A673 (cell line): ENCODE measurements around the gene PARP6. TPM values are rescaled to one million over a fixed set of nuclear protein-coding genes. Genes with fewer than 3 reads are reported as not detected.

Experiments
- BruUV-seq: library from RNA; stranded (reverse); fragments of 400-500 nt; replicated peaks from 2 replicates; lab custom pipeline; 2021; lab: Mats Ljungman, UMichigan
- CTCF ChIA-PET: fragments of 300-600 bp; sonication (Branson Sonifier 250); formaldehyde crosslinking; loops from one replicate; lab custom pipeline; 2022; ENCODE audit warnings: antibody characterized with exemption; lab: Charles Lee
- POLR2A ChIA-PET: fragments of 300-600 bp; sonication (Branson Sonifier 250); formaldehyde crosslinking; loops from one replicate; lab custom pipeline; 2022; ENCODE audit warnings: antibody characterized with exemption; ENCODE audit not compliant: low non-redundant PET; lab: Charles Lee
- DNase-seq: peaks from one replicate; pipeline ENCODE4 v3.0.0-alpha.2; 2015; ENCODE audit warnings: low spot score
- H3K27ac ChIP-seq: fragments of 200-600 bp; sonication (generic); 2 replicates; pipeline ENCODE4 v1.5.1; 2016; ENCODE audit warnings: mixed run types, low read depth, mild to moderate bottlenecking, mixed read lengths, antibody characterized with exemption, low read length; ENCODE audit not compliant: poor library complexity, severe bottlenecking
- H3K27me3 ChIP-seq: fragments of 200-600 bp; sonication (generic); replicated peaks from 2 replicates; pipeline ENCODE4 v1.6.1; 2017; ENCODE audit warnings: mixed run types, low read depth, mild to moderate bottlenecking, mixed read lengths, antibody characterized with exemption, low read length; ENCODE audit not compliant: insufficient read depth, poor library complexity
- H3K36me3 ChIP-seq: fragments of 200-600 bp; sonication (generic); 2 replicates; pipeline ENCODE4 v1.6.1; 2016; ENCODE audit warnings: mixed run types, mild to moderate bottlenecking, mixed read lengths, antibody characterized with exemption, low read length; ENCODE audit not compliant: insufficient read depth, poor library complexity, severe bottlenecking
- H3K4me1 ChIP-seq: fragments of 200-600 bp; sonication (generic); 2 replicates; pipeline ENCODE4 v1.6.1; 2017; ENCODE audit warnings: mixed run types, mild to moderate bottlenecking, mixed read lengths, antibody characterized with exemption, low read length; ENCODE audit not compliant: insufficient read depth, poor library complexity, severe bottlenecking
- H3K4me3 ChIP-seq: fragments of 200-600 bp; sonication (generic); 2 replicates; pipeline ENCODE4 v1.5.1; 2016; ENCODE audit warnings: low read depth, mixed run types, mild to moderate bottlenecking, mixed read lengths, low read length; ENCODE audit not compliant: poor library complexity, severe bottlenecking
- H3K9me3 ChIP-seq: fragments of 200-600 bp; sonication (generic); 2 replicates; pipeline ENCODE4 v1.6.1; 2016; ENCODE audit warnings: mixed run types, low read depth, mild to moderate bottlenecking, mixed read lengths, antibody characterized with exemption, low read length; ENCODE audit not compliant: poor library complexity, severe bottlenecking
- EZH2 ChIP-seq: fragments of 200-600 bp; sonication (generic); IDR thresholded peaks from 2 replicates; pipeline ENCODE4 v1.6.1; 2017; ENCODE audit warnings: borderline replicate concordance, low read depth, mild to moderate bottlenecking, mixed read lengths, antibody characterized with exemption, low read length; ENCODE audit not compliant: poor library complexity, severe bottlenecking
- intact Hi-C: fragments of 100-400 bp; cut with micrococcal nuclease; formaldehyde crosslinking; loops from one replicate; pipeline ENCODE4 v1.10.0; 2022; ENCODE audit not compliant: unreplicated experiment
- total RNA-seq: library from RNA; stranded (reverse); gene quantifications from 2 replicates; pipeline ENCODE4 v1.2.3, GENCODE V29; 2021
- TF ChIP-seq, protein P1 (sequence below): fragments of 300-800, 200-600 bp; sonication (generic); conservative IDR thresholded peaks from 2 replicates; pipeline ENCODE4 v1.5.1; 2017; ENCODE audit warnings: low read depth, mild to moderate bottlenecking, antibody characterized with exemption, low read length, moderate library complexity, mixed read lengths

PARP6 gene
- total RNA-seq, 1 experiment from 2014 or later, result 71.4 TPM

DNA sequence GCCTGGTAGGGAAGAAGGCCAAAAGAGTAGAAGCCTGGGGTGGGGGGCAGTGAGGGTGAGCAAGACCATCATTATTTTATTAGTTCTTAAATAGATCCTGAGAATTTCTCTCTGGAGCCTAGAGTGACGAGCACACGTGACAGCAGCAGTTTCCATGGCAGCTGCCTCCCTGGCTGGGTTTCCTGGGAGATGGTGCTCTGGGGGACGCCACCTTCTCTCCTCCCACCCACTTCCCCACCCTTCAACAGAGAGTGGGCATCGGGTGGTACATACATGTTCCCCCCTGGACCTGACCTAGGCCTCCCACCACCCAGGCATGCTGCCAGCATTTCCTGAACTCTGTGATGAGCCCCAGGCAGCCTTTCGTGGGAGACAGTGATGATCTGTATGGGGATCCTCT, 34.7 kb upstream of the PARP6 start:
- H3K4me1 ChIP-seq, result no peaks in the 10 kb centered on the region
- DNase-seq, result no peak
- ChIA-PET CTCF (no interaction called here), POLR2A (no interaction called here)
- no peaks in the 10 kb centered on the region for H3K9me3 ChIP-seq
- TF ChIP-seq, protein P1, sequence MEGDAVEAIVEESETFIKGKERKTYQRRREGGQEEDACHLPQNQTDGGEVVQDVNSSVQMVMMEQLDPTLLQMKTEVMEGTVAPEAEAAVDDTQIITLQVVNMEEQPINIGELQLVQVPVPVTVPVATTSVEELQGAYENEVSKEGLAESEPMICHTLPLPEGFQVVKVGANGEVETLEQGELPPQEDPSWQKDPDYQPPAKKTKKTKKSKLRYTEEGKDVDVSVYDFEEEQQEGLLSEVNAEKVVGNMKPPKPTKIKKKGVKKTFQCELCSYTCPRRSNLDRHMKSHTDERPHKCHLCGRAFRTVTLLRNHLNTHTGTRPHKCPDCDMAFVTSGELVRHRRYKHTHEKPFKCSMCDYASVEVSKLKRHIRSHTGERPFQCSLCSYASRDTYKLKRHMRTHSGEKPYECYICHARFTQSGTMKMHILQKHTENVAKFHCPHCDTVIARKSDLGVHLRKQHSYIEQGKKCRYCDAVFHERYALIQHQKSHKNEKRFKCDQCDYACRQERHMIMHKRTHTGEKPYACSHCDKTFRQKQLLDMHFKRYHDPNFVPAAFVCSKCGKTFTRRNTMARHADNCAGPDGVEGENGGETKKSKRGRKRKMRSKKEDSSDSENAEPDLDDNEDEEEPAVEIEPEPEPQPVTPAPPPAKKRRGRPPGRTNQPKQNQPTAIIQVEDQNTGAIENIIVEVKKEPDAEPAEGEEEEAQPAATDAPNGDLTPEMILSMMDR, result no peak
- no peak for TF ChIP-seq EZH2
- H3K36me3 ChIP-seq, result no peaks in the 10 kb centered on the region
- H3K27ac ChIP-seq, result no peak overlapping the region
- intact Hi-C loops, result no loop called here
- H3K4me3 ChIP-seq, result no peak overlapping the region
- no TSS peak for BruUV-seq
- H3K27me3 ChIP-seq, result peaks cover 21% of the 10 kb centered on the region

DNA sequence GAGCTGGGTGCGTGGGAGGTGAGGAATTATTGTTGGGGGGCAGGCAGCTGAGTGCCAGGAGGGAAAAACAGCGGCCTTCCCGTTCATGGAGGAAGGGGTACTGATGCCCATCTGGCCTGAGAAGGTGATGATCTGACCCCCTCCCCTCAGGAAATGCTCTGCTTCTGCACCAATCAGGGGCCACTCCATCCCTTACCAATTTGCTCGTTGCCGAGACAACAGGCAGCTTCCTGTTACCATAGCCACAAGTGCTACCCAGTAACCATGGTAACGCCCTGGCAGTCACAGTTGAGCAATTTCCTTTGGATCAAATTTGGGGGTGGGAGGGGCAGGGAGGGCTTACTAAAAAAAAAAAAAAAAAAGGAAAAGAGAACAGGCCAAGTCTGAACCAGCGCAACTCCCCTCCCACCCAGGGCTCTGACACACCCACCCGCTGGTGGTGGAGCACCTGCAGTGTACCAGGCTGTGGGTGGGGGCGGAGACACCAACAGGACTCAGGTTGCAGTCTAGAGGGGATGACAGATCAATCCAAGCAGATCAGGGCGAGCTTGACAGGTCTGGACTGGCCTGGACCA, 33.9 kb upstream of the PARP6 start:
- CTCF ChIA-PET, result no interaction called here
- no TSS peak for BruUV-seq
- TF ChIP-seq, protein P1, result no peak
- TF ChIP-seq EZH2, result no peak
- Histone ChIP-seq H3K9me3 (no peaks in the 10 kb centered on the region), H3K27ac (no peak overlapping the region), H3K4me1 (no peaks in the 10 kb centered on the region), H3K4me3 (no peak overlapping the region), H3K36me3 (no peaks in the 10 kb centered on the region), H3K27me3 (peaks cover 21% of the 10 kb centered on the region)
- DNase-seq, result peak; percentile 65
- intact Hi-C loops, result no loop called here
- POLR2A ChIA-PET, result no interaction called here

DNA sequence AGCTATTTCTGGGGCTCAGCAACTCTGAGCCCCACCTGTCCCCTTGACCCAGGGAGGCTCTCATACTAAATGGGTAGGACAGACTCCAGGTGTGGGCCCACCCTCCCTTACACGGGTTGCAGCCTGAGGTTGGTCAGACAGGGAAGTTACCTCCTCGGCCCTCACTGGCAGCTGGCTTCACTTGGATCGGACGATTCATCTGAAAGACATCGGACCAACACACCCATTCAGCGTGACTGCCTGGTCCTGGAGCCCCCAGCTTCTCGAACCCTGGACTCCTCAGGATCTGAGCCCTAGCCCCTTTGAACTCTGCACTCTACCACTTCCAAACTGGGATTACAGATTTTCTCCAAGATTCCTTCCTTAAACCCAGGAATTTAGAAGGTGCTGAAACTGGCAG, 32.2 kb upstream of the PARP6 start:
- Histone ChIP-seq H3K27ac (no peak overlapping the region), H3K36me3 (no peaks in the 10 kb centered on the region), H3K4me3 (no peak overlapping the region), H3K9me3 (no peaks in the 10 kb centered on the region), H3K27me3 (peaks cover 21% of the 10 kb centered on the region), H3K4me1 (no peaks in the 10 kb centered on the region)
- DNase-seq, result no peak
- TF ChIP-seq EZH2, result no peak
- TF ChIP-seq, protein P1, result no peak
- intact Hi-C loops, result no loop called here
- ChIA-PET POLR2A (interaction anchor here (0.5 kb wide), 1 partner anchor 317 kb away, joined by 3 read pairs; no protein-coding TSS in a partner anchor), CTCF (no interaction called here)
- no TSS peak for BruUV-seq
